Loucy (cell line): ENCODE data around the gene P2RY2.

Source experiments
- H2AFZ ChIP-seq: fragments of 200-600 bp; sonication (generic); 2 replicates; pipeline ENCODE4 v1.6.0; 2016; ENCODE audit warnings: antibody characterized with exemption, mild to moderate bottlenecking, low read length, moderate library complexity
- H3F3A ChIP-seq: fragments of 200-600 bp; 2 replicates; pipeline ENCODE4 v1.6.0; 2016; ENCODE audit warnings: antibody characterized with exemption, low read depth, mild to moderate bottlenecking
- H3K27me3 ChIP-seq: fragments of 200-600 bp; sonication (generic); 2 replicates; pipeline ENCODE4 v1.6.1; 2014; ENCODE audit warnings: low read length, mild to moderate bottlenecking; ENCODE audit not compliant: insufficient read depth, poor library complexity, severe bottlenecking
- H3K36me3 ChIP-seq: fragments of 200-600 bp; sonication (generic); 2 replicates; pipeline ENCODE4 v1.6.1; 2016; ENCODE audit warnings: low read length; ENCODE audit not compliant: insufficient read depth
- H3K4me1 ChIP-seq: fragments of 200-600 bp; sonication (generic); 2 replicates; pipeline ENCODE4 v1.5.1; 2014; ENCODE audit warnings: low read length, mild to moderate bottlenecking; ENCODE audit not compliant: insufficient read depth, poor library complexity, severe bottlenecking
- H3K4me2 ChIP-seq: fragments of 200-600 bp; sonication (generic); 2 replicates; pipeline ENCODE4 v1.6.0; 2014; ENCODE audit warnings: antibody characterized with exemption, low read length, low read depth, mild to moderate bottlenecking; ENCODE audit not compliant: poor library complexity, severe bottlenecking
- H3K4me3 ChIP-seq: fragments of 200-600 bp; sonication (generic); 2 replicates; pipeline ENCODE4 v1.5.1; 2014; ENCODE audit warnings: low read length, mild to moderate bottlenecking, mixed read lengths; ENCODE audit not compliant: poor library complexity, severe bottlenecking
- H3K79me2 ChIP-seq: fragments of 200-600 bp; sonication (generic); 2 replicates; pipeline ENCODE4 v1.6.1; 2014; ENCODE audit warnings: low read length; ENCODE audit not compliant: insufficient read depth
- H3K9ac ChIP-seq: fragments of 200-600 bp; sonication (generic); 2 replicates; pipeline ENCODE4 v1.6.0; 2014; ENCODE audit warnings: mild to moderate bottlenecking, low read depth, low read length, moderate library complexity; ENCODE audit not compliant: poor library complexity, severe bottlenecking
- H3K9me2 ChIP-seq: fragments of 200-600 bp; sonication (generic); replicated peaks from 2 replicates; pipeline ENCODE4 v1.6.1; 2016; ENCODE audit warnings: low read depth, low read length, mixed read lengths
- H3K9me3 ChIP-seq: fragments of 200-600 bp; sonication (generic); 2 replicates; pipeline ENCODE4 v1.6.1; 2014; ENCODE audit warnings: mild to moderate bottlenecking, antibody characterized with exemption, low read length, low read depth; ENCODE audit not compliant: insufficient read depth
- H4K20me1 ChIP-seq: fragments of 200-600 bp; sonication (generic); 2 replicates; pipeline ENCODE4 v1.6.0; 2014; ENCODE audit warnings: antibody characterized with exemption, low read length, mild to moderate bottlenecking; ENCODE audit not compliant: insufficient read depth, poor library complexity, severe bottlenecking
- EZH2phosphoT487 ChIP-seq: fragments of 200-600 bp; IDR thresholded peaks from 2 replicates; pipeline ENCODE4 v1.6.1; 2018; ENCODE audit warnings: antibody characterized with exemption, mild to moderate bottlenecking, moderate library complexity, borderline replicate concordance
- TF ChIP-seq, protein P1 (sequence below): fragments of 200-600 bp; sonication (generic); conservative IDR thresholded peaks from 2 replicates; pipeline ENCODE4 v1.5.1; 2014; ENCODE audit warnings: mild to moderate bottlenecking, antibody characterized with exemption, low read length

Gene P2RY2

DNA sequence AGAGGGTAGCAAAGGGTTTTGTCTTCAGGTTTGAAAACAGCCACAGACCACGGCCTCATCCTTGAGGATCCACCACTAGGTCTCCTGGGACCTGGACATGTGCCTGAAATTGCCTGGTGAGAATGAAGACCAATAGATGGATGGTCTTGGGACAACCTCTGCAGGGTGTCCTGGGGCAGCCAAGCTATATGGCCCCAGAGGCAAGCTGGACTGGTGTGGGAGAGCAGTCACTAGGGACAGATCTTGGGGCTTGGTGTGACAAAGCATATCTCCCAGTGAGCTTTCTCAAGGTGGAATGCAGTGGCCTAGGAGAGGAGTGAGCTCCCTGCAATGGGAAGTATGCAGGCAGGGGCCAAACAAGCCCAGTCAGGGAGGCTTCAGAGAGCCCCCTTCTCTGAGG lies 67.6 kb downstream of the P2RY2 start:
- H3K4me3 ChIP-seq = no peak overlapping the region
- H3K4me1 ChIP-seq = peaks cover 29% of the 10 kb centered on the region
- TF ChIP-seq, protein P1, sequence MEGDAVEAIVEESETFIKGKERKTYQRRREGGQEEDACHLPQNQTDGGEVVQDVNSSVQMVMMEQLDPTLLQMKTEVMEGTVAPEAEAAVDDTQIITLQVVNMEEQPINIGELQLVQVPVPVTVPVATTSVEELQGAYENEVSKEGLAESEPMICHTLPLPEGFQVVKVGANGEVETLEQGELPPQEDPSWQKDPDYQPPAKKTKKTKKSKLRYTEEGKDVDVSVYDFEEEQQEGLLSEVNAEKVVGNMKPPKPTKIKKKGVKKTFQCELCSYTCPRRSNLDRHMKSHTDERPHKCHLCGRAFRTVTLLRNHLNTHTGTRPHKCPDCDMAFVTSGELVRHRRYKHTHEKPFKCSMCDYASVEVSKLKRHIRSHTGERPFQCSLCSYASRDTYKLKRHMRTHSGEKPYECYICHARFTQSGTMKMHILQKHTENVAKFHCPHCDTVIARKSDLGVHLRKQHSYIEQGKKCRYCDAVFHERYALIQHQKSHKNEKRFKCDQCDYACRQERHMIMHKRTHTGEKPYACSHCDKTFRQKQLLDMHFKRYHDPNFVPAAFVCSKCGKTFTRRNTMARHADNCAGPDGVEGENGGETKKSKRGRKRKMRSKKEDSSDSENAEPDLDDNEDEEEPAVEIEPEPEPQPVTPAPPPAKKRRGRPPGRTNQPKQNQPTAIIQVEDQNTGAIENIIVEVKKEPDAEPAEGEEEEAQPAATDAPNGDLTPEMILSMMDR = no peak
- TF ChIP-seq EZH2phosphoT487 = no peak
- H3K9me2 ChIP-seq = no peaks in the 10 kb centered on the region
- no peak overlapping the region for H3K9ac ChIP-seq
- no peaks in the 10 kb centered on the region for H3K27me3 ChIP-seq
- no peaks in the 10 kb centered on the region for H3K9me3 ChIP-seq
- H4K20me1 ChIP-seq = no peaks in the 10 kb centered on the region
- no peak overlapping the region for H2AFZ ChIP-seq
- H3K4me2 ChIP-seq = no peak overlapping the region
- no peaks in the 10 kb centered on the region for H3F3A ChIP-seq
- no peaks in the 10 kb centered on the region for H3K36me3 ChIP-seq
- H3K79me2 ChIP-seq = no peaks in the 10 kb centered on the region
